HepG2 (cell line): ENCODE results near the gene PHF5A. TPM values are rescaled to one million over a fixed set of nuclear protein-coding genes. Genes with fewer than 3 reads are reported as not detected.

Experiments used
- ATAC-seq: fragments of 200-7000 bp; cut with Tn5 transposase; 3 replicates; pipeline ENCODE4 v1.9.1; 2020; ENCODE audit warnings: mild to moderate bottlenecking, moderate library complexity
- BruUV-seq: library from RNA; stranded (reverse); fragments of 400-500 nt; replicated peaks from 2 replicates; lab custom pipeline; 2021; lab: Mats Ljungman, UMichigan
- CTCF ChIA-PET: fragments of 300-600 bp; formaldehyde crosslinking; extraction: SDS; loops from one replicate; lab custom pipeline; 2021; ENCODE audit warnings: low total read pairs, inconsistent platforms, low intra/inter-chr PET ratio; lab: Yijun Ruan, JAX
- POLR2A ChIA-PET: fragments of 350-600 bp; sonication (Branson Sonifier 250); formaldehyde crosslinking; loops from one replicate; lab custom pipeline; 2020; ENCODE audit warnings: antibody characterized with exemption, inconsistent platforms; lab: Yijun Ruan, JAX
- DNase-seq: peaks from one replicate; pipeline ENCODE4 v3.0.0-alpha.2; 2015; ENCODE audit warnings: low spot score
- FAIRE-seq: peaks from 3 replicates; lab custom pipeline; 2011; peaks lifted over from hg19 to GRCh38; lab: Jason Lieb, UNC
- H2AFZ ChIP-seq: one replicate; pipeline ENCODE4 v1.6.1; 2011; ENCODE audit warnings: low read length, inconsistent platforms
- H3K27ac ChIP-seq: fragments of 300-600 bp; 3 replicates; pipeline ENCODE4 v1.8.0; 2011; ENCODE audit warnings: mixed run types, mild to moderate bottlenecking, mixed read lengths, low read length, inconsistent platforms; ENCODE audit not compliant: insufficient read depth; ENCODE audit errors: extremely low read length
- H3K27me3 ChIP-seq, 2 experiments: fragments of 200-600 bp in 1 of 2; 2 replicates in 1 of 2; 3 replicates in 1 of 2; pipeline versions ENCODE4 v1.6.0 to v1.8.0; 2011; ENCODE audit warnings: low read length in 2 of 2, mild to moderate bottlenecking in 2 of 2, moderate library complexity in 2 of 2, inconsistent platforms in 1 of 2; ENCODE audit not compliant: insufficient read depth in 2 of 2, control insufficient read depth in 1 of 2
- H3K36me3 ChIP-seq, 2 experiments: fragments of 200-600 bp in 1 of 2; replicated peaks in 1 of 2; 2 replicates in 1 of 2; 3 replicates in 1 of 2; pipeline versions ENCODE4 v1.5.1 to v1.8.0; 2011; ENCODE audit warnings: low read length in 2 of 2, inconsistent platforms in 1 of 2; ENCODE audit not compliant: insufficient read depth in 2 of 2, control insufficient read depth in 1 of 2
- H3K4me1 ChIP-seq: 2 replicates; pipeline ENCODE4 v1.5.1; 2012; ENCODE audit warnings: low read length, inconsistent platforms; ENCODE audit not compliant: insufficient read depth
- H3K4me2 ChIP-seq: 2 replicates; pipeline ENCODE4 v1.6.0; 2011; ENCODE audit warnings: low read depth, low read length, inconsistent platforms
- H3K4me3 ChIP-seq, 3 experiments: fragments of 200-600 bp in 1 of 3; sonication (generic), shearing (Covaris generic) in 1 of 3; replicated peaks in 1 of 3; 2 replicates each; pipeline ENCODE4 v1.5.1; 2011 to 2016; ENCODE audit warnings: low read length in 3 of 3, inconsistent platforms in 2 of 3, low read depth in 2 of 3, mild to moderate bottlenecking in 2 of 3, control low read depth in 1 of 3, mixed read lengths in 1 of 3; ENCODE audit not compliant: insufficient read depth in 1 of 3
- H3K79me2 ChIP-seq: one replicate; pipeline ENCODE4 v1.6.1; 2011; ENCODE audit warnings: low read length, inconsistent platforms; ENCODE audit not compliant: insufficient read depth
- H3K9ac ChIP-seq: 2 replicates; pipeline ENCODE4 v1.6.0; 2011; ENCODE audit warnings: mild to moderate bottlenecking, low read depth, low read length, inconsistent platforms; ENCODE audit not compliant: insufficient read depth
- H3K9me3 ChIP-seq: 2 replicates; pipeline ENCODE4 v1.5.1; 2012; ENCODE audit warnings: mild to moderate bottlenecking, low read length
- H4K20me1 ChIP-seq: 2 replicates; pipeline ENCODE4 v1.6.0; 2011; ENCODE audit warnings: inconsistent platforms, mild to moderate bottlenecking, low read length, moderate library complexity; ENCODE audit not compliant: insufficient read depth
- CEBPG ChIP-seq: IDR thresholded peaks from 2 replicates; pipeline ENCODE4 v1.6.1; 2016
- RAD51 ChIP-seq: fragments of 450-650 bp; IDR thresholded peaks from 2 replicates; pipeline ENCODE4 v1.6.1; 2016; ENCODE audit warnings: borderline replicate concordance
- TBP ChIP-seq: sonication (generic); formaldehyde crosslinking; IDR thresholded peaks from 2 replicates; pipeline ENCODE4 v1.5.0; 2020; ENCODE audit warnings: missing genetic modification reagents
- ZNF251 ChIP-seq: sonication (generic); formaldehyde crosslinking; IDR thresholded peaks from 2 replicates; pipeline ENCODE4 v1.9.0; 2021; ENCODE audit warnings: mild to moderate bottlenecking, missing genetic modification reagents
- ZNF296 ChIP-seq: sonication (generic); formaldehyde crosslinking; conservative IDR thresholded peaks from 2 replicates; pipeline ENCODE4 v1.5.0; 2020; ENCODE audit warnings: mild to moderate bottlenecking, missing genetic modification reagents
- ZNF446 ChIP-seq: sonication (generic); formaldehyde crosslinking; IDR thresholded peaks from 2 replicates; pipeline ENCODE4 v1.5.0; 2020; ENCODE audit warnings: mild to moderate bottlenecking, missing genetic modification reagents
- ZNF710 ChIP-seq: sonication (generic); formaldehyde crosslinking; IDR thresholded peaks from 2 replicates; pipeline ENCODE4 v1.5.0; 2020; ENCODE audit warnings: mild to moderate bottlenecking, missing genetic modification reagents, borderline replicate concordance
- WGBS: methylation state at CpG from one replicate; pipeline ENCODE4 v1.1.6; 2017; ENCODE audit warnings: low lambda C conversion rate; 5-methylcytosine and 5-hydroxymethylcytosine counted together
- in situ Hi-C: cut with HindIII; loops from 2 replicates; pipeline ENCODE4 v1.10.0; 2017; ENCODE audit warnings: low pct_unique_long_range_greater_than_20kb; ENCODE audit not compliant: extremely low pct_ligation_motif_present
- intact Hi-C: fragments of 100-400 bp; cut with micrococcal nuclease; formaldehyde crosslinking; loops from one replicate; pipeline ENCODE4 v1.10.0; 2022; ENCODE audit not compliant: unreplicated experiment
- polyA plus RNA-seq, 8 experiments: library from polyadenylated mRNA; depleted of rRNA in 3 of 8; stranded (reverse) in 7 of 8; unstranded in 1 of 8; fragments of >200 nt; fragmentation: Illumina TruSeq in 4 of 8; extraction: Trizol in 4 of 8; gene quantifications; 2 replicates each; pipeline versions ENCODE4 v1.2.1 to v1.2.3, GENCODE V29; 2011 to 2016; ENCODE audit warnings: low read depth in 4 of 8, missing spikeins in 1 of 8, mixed read lengths in 1 of 8; ENCODE audit not compliant: insufficient read depth in 1 of 8
- total RNA-seq, 5 experiments: library from RNA; depleted of rRNA; stranded (reverse); fragments of >200 nt; fragmentation: Illumina TruSeq; extraction: Trizol; gene quantifications; 2 replicates each; pipeline ENCODE4 v1.2.3, GENCODE V29; 2016; ENCODE audit warnings: low read depth in 1 of 5
- TF ChIP-seq, protein P1 (sequence below): IDR thresholded peaks from 2 replicates; pipeline ENCODE4 v1.6.1; 2016; ENCODE audit warnings: missing biosample characterization, missing genetic modification reagents, low read depth

PHF5A gene
- total and polyA plus RNA-seq, 2 of the 13 experiments (the other 11 are each of a cell fraction or from before 2014, with no cell fraction given) = 56.6 to 105 TPM

GRCh38 chr22:41480397-41480735 lies 11.9 kb upstream of the PHF5A start (continued):
- TF ChIP-seq, protein P1, sequence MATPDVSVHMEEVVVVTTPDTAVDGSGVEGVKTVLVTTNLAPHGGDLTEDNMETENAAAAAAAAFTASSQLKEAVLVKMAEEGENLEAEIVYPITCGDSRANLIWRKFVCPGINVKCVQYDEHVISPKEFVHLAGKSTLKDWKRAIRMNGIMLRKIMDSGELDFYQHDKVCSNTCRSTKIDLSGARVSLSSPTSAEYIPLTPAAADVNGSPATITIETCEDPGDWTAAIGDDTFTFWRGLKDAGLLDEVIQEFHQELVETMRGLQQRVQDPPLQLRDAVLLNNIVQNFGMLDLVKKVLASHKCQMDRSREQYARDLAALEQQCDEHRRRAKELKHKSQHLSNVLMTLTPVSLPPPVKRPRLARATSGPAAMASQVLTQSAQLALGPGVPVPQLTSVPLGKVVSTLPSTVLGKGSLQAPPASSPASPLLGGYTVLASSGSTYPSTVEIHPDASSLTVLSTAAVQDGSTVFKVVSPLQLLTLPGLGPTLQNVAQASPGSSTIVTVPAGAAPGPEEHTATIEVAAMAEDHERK (CRISPR knock-in tag) = no peak
- TF ChIP-seq TBP (no peak), ZNF251 (CRISPR knock-in tag) (no peak), ZNF296 (CRISPR knock-in tag) (no peak)

- ATAC-seq (no peak), DNase-seq (no peak), FAIRE-seq (no peak)
- Histone ChIP-seq H3K4me2 (no peak overlapping the region), H4K20me1 (0 out of 2 replicates have a peak, but pooled peaks cover 7% of the 10 kb centered on the region), H3K36me3 (peaks cover 4 to 11% of the 10 kb centered on the region in 2 experiments; a peak in 4 of 5 replicates), H3K9me3 (no peaks in the 10 kb centered on the region), H3K4me3 (no peak overlapping the region), H3K79me2 (peaks cover 84% of the 10 kb centered on the region), H3K27ac (no peak overlapping the region), H2AFZ (no peak overlapping the region), H3K27me3 (no peaks in the 10 kb centered on the region), H3K9ac (no peak overlapping the region), H3K4me1 (peaks cover 16% of the 10 kb centered on the region)
- in situ Hi-C loops = no loop called here
- CTCF ChIA-PET = no interaction called here
- no peak for TF ChIP-seq CEBPG (CRISPR knock-in tag)
- TF ChIP-seq ZNF446 (CRISPR knock-in tag) = no peak
- no peak for TF ChIP-seq RAD51
- no peak for TF ChIP-seq ZNF710 (CRISPR knock-in tag)
- POLR2A ChIA-PET = interaction anchor here (1.3 to 1.5 kb wide), 2 partner anchors 11 to 99 kb away, joined by 3 to 4 read pairs; partner anchors contain the start of gene PHF5A
- WGBS = 98% methylated on average over 4 of the region's 6 CpGs
- TSS peak; percentile 26 for BruUV-seq
- intact Hi-C loops = no loop called here
Observed at GRCh38 chr22:41479671-41480396, 11.3 kb upstream of the PHF5A start.
